ENCODE data around the gene GABRP.
"Not testable (repeated sequence)": the region's sequence is repeated elsewhere in the genome, so short reads cannot be mapped to it uniquely, and the experiment has no call there.

Gene GABRP

GRCh38 chr5:170792878-170793277 lies 9.4 kb downstream of the GABRP start:
- no peak for DNase-seq (ENCODE audit: low read depth in 2 of 2)

DNA sequence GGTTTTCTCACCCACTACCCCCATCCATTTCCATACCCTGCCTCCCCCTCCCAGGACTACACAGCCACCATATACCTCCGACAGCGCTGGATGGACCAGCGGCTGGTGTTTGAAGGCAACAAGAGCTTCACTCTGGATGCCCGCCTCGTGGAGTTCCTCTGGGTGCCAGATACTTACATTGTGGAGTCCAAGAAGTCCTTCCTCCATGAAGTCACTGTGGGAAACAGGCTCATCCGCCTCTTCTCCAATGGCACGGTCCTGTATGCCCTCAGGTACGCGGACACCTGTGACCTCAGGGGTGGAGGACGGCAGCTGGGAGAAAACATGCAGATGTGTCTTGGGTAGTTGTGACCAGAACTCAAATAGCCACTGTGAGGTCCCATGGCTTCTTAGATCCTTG lies 11.6 kb downstream of the GABRP start:
- no peak for DNase-seq (ENCODE audit: low read depth in 2 of 2)

DNA sequence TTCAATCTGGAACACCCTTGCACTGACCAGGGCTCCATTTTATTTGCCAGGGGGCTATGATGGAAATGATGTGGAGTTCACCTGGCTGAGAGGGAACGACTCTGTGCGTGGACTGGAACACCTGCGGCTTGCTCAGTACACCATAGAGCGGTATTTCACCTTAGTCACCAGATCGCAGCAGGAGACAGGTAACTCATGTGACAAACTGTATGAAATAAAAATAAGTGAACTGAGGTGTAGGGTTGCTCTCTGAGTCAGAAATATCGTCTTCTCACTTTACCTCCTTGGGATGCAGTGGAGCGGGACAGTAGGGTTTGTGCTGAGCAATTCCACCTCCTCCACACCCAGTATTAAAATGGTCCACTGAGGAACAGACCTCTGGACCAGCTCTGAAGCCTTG lies 22.1 kb downstream of the GABRP start:
- no peak for DNase-seq (ENCODE audit: low read depth in 2 of 2)

GRCh38 chr5:170809551-170809950 lies 26.0 kb downstream of the GABRP start:
- no peak for DNase-seq (ENCODE audit: low read depth in 2 of 2)

- no peak for DNase-seq (ENCODE audit: low read depth in 2 of 2)
These were observed 28.2 kb downstream of the GABRP start for GRCh38 chr5:170811719-170812118.

DNA sequence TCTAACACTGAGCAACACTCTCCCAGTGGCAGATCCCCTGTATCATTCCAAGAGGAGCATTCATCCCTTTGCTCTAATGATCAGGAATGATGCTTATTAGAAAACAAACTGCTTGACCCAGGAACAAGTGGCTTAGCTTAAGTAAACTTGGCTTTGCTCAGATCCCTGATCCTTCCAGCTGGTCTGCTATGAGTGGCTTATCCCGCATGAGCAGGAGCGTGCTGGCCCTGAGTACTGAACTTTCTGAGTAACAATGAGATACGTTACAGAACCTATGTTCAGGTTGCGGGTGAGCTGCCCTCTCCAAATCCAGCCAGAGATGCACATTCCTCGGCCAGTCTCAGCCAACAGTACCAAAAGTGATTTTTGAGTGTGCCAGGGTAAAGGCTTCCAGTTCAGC lies 29.7 kb downstream of the GABRP start:
- DNase-seq (ENCODE audit: low read depth in 2 of 2), result no peak

GRCh38 chr5:170817195-170817594 lies 33.7 kb downstream of the GABRP start:
- DNase-seq (ENCODE audit: low read depth in 2 of 2), result no peak

DNA sequence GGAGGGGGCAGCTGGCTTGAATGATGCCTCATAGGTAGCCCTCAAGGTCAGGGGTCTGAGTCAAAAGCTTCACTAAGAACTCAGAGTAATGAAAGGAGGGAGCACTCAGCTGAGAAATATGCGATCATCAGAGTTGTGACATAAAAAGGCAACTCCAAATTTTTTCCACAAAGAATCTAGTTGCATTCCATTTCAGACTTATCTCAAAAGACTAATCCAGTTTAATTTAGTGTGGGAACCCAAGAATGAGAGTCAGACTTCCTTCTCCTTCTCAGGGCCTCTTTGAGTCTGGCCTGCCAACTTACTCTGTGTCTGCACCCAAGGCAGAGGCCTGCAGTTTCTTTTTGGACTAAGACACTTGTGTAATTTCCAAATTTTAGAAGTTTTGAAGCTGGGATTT lies 34.7 kb downstream of the GABRP start:
- no peak for DNase-seq (ENCODE audit: low read depth in 2 of 2)

DNA sequence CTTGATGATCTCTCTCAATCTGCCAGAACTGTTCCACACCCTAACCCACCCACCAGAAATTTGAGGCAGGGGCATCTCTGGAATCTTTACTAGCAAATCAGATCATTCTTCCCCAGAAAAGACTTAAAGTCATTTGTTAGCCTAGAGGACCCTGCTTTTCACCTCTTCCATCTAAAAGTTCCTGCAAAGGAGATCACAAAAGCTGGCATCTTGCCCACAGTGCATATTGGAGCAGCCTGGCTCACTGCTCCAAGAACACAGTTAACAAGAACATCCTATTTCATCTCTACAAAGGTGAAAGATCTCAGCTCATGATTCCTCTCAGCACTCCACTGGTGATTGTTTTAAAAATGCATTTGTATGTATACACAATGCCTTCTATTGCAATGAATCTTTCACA lies 36.3 kb downstream of the GABRP start:
- no peak for DNase-seq (ENCODE audit: low read depth in 2 of 2)

- no peak for DNase-seq (ENCODE audit: low read depth in 2 of 2)
These were observed 37.8 kb downstream of the GABRP start for GRCh38 chr5:170821257-170821800.

GRCh38 chr5:170826117-170826516 lies 42.6 kb downstream of the GABRP start:
- no peak for DNase-seq (ENCODE audit: low read depth in 2 of 2)

DNA sequence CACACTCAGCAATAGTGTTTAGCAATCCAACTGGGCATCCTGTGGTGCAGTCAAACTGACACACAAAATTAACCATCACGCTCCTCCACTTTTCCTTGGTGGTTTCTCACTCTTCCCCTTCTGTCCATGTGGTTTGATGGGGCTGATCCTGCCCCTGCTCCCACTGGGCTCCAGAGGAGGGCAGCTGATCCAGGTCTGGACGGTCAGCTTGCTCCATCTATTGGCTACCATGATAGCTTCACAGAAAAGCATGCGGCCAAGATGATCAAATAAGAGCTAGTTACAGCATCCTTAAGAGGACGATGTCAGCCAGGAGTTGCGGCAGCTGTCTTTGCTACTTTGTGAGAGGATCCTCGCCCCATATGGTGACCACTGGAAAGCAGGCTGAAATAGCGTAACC lies 48.7 kb downstream of the GABRP start:
- no peak for DNase-seq (ENCODE audit: low read depth in 2 of 2)

GRCh38 chr5:170833981-170834380 lies 50.5 kb downstream of the GABRP start:
- not testable (repeated sequence) for DNase-seq (ENCODE audit: low read depth in 2 of 2)

DNA sequence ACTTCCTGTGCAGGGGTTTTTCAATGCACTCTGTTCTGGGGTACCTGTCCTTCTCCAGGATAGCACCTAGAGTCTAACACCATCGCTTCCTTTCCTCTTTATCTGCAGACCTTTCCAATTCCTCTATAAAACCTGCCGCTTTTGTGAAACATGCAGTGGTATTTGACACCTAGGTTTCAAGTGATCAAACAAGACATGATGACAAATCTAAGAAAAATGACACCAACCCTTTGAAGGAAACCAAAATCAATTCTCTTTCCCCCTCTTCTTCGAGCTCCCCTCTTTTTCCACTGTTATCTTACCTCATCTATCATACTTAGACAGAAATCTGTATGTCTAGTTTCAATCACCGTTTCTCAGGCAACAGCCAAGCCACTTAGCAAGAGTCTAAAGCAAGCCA lies 52.7 kb downstream of the GABRP start:
- no peak for DNase-seq (ENCODE audit: low read depth in 2 of 2)

- DNase-seq (ENCODE audit: low read depth in 2 of 2), result no peak
These were observed 60.3 kb downstream of the GABRP start for GRCh38 chr5:170843870-170844269.

DNA sequence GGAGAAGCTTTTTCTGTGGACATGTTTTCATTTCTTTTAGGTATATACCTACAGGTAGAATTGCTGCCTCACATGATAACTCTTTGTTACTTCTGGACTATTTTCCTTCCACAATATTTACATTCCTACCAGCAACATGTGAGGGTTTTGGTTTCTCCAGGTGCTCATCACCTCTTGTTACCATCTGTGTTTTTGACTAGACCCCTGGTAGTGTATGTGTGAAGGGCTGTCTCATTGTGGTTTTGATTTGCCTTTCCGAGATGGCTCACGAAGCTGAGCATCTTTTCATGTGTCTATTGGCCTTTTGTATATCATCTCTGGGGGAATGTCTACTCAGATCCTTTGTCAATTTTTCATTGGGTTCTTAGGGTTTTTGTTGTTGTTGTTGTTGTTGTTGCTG lies 61.1 kb downstream of the GABRP start:
- DNase-seq (ENCODE audit: low read depth in 2 of 2), result no peak

DNA sequence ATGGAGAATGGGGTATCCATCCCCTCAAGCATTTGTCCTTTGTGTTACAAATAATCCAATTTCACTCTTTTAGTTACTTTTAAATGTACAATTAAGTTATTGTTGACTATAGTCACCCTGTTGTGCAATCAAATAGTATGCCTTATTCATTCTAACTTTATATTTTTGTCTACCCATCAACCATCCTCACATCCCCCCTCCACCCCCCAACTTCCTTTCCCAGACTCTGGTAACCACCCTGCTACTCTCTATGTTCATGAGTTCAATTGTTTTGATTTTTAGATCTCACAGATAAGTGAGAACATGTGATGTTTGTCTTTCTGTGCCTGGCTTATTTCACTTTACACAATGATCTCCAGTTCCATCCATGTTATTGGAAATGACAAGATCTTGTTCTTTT lies 62.9 kb downstream of the GABRP start:
- no peak for DNase-seq (ENCODE audit: low read depth in 2 of 2)

GRCh38 chr5:170846846-170847245 lies 63.3 kb downstream of the GABRP start:
- no peak for DNase-seq (ENCODE audit: low read depth in 2 of 2)

GRCh38 chr5:170848033-170848432 lies 64.5 kb downstream of the GABRP start:
- no peak for DNase-seq (ENCODE audit: low read depth in 2 of 2)

- no peak for DNase-seq (ENCODE audit: low read depth in 2 of 2)
These were observed 65.8 kb downstream of the GABRP start for GRCh38 chr5:170849374-170849773.

DNA sequence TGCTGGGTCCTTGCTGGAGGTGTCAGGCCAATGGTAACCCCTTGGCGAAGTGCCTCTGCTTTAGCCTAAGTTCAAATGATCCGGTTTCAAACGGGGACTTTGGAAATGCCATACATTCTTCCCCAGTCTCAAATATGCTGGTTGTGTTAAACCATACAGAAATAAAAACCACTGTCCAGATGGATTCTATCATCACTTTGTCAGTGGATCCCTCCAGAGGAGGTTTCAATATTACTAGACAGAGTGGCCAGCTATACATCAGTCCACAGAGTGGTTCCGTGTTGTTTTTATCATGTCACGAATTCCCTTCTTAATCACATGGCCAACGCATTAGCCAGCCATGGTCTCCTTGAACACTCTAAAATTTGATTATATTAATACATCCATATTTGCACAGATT lies 71.0 kb downstream of the GABRP start:
- no peak for DNase-seq (ENCODE audit: low read depth in 2 of 2)

- no peak for DNase-seq (ENCODE audit: low read depth in 2 of 2)
These were observed 73.5 kb downstream of the GABRP start for GRCh38 chr5:170857066-170857465.

DNA sequence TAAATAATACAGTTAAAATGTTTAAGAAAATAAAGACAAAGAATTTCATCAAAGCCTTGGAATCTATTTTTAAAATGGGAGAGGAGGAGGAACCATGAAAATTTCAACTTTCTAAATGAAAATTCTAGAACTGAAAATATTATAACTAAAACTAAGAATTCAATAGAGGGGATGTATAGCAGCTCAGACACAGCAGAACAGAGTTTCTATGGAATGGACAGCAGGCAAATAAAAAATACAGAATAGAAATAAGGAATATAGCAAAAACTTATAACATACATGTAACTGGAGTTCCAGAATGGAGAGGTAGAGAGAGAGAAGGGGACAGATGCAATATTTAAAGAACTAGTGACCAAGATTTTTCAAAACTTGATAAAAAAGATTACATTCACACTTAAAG lies 76.9 kb downstream of the GABRP start:
- DNase-seq (ENCODE audit: low read depth in 2 of 2), result no peak

DNA sequence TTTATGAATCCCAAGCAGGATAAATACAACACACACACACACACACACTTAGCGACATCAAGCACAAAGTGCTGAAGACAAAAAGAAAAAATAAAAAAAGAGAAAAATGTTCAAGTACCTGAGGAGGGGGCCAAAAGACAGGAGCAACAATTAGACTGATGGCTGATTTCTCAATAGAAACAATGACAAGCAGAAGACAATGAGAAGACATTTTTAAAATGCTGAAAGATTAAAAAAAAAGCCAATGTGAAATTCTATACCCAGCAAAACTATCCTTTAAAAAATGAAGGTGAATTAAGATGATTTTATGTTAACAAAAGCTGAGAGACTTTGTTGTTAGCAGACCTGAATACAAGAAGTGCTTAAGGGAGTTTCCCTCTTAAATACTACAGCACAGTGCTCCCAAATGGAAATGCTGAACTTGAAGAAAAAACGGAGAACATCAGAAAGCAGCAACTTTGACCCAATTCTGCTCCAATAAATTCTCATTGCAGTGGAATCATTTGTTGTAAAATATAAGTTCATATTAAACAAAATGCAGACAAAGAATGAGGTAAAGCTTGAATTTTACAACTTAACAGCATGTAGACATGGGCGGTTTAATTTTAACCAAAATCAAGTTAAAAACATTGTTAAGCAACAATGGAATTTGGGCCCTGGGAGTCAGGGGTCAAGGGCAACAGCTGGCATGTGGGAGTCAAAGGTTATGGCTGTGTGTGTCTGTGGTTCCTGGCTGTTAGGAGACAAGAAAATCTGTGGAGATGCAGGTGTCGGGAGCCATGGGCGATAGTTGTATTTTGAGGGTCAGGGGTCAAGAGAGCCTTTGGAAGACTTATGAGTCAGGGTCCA lies 77.5 kb downstream of the GABRP start:
- no peak for DNase-seq (ENCODE audit: low read depth in 2 of 2)

Data from stimulated activated CD8-positive, alpha-beta memory T cell treated with anti-CD3 and anti-CD28 coated beads, Interleukin-7, amount 100 ng/mL, for 1 hour (primary cell).